Measurements from ENCODE around the gene PCLO.

- TF ChIP-seq POLR2A (IDR thresholded peaks at IDR 0.05) = no peak
- TF ChIP-seq, protein P1, sequence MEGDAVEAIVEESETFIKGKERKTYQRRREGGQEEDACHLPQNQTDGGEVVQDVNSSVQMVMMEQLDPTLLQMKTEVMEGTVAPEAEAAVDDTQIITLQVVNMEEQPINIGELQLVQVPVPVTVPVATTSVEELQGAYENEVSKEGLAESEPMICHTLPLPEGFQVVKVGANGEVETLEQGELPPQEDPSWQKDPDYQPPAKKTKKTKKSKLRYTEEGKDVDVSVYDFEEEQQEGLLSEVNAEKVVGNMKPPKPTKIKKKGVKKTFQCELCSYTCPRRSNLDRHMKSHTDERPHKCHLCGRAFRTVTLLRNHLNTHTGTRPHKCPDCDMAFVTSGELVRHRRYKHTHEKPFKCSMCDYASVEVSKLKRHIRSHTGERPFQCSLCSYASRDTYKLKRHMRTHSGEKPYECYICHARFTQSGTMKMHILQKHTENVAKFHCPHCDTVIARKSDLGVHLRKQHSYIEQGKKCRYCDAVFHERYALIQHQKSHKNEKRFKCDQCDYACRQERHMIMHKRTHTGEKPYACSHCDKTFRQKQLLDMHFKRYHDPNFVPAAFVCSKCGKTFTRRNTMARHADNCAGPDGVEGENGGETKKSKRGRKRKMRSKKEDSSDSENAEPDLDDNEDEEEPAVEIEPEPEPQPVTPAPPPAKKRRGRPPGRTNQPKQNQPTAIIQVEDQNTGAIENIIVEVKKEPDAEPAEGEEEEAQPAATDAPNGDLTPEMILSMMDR (IDR thresholded peaks at IDR 0.05) = no peak
Measured at GRCh38 chr7:83077328-83077727, 85.4 kb downstream of the PCLO start.
